HepG2 (cell line): ENCODE results near the gene WWP2. TPM values are rescaled to one million over a fixed set of nuclear protein-coding genes. Genes with fewer than 3 reads are reported as not detected.

Source experiments
- CCDC6 ChIP-seq: sonication (generic); formaldehyde crosslinking; IDR thresholded peaks from 2 replicates; pipeline ENCODE4 v1.8.1; 2022; ENCODE audit warnings: mild to moderate bottlenecking, missing genetic modification reagents, moderate library complexity
- DBP ChIP-seq: sonication (generic); formaldehyde crosslinking; IDR thresholded peaks from 2 replicates; pipeline ENCODE4 v1.4.0; 2020; ENCODE audit warnings: missing genetic modification reagents; ENCODE audit errors: not compliant biosample characterization
- E2F1 ChIP-seq: sonication (generic); formaldehyde crosslinking; IDR thresholded peaks from 2 replicates; pipeline ENCODE4 v1.5.0; 2020; ENCODE audit warnings: missing genetic modification reagents
- EED ChIP-seq: sonication (generic); formaldehyde crosslinking; IDR thresholded peaks from 2 replicates; pipeline ENCODE4 v1.5.0; 2020; ENCODE audit warnings: mild to moderate bottlenecking, missing genetic modification reagents
- HNF1B ChIP-seq: sonication (generic); formaldehyde crosslinking; IDR thresholded peaks from 2 replicates; pipeline ENCODE4 v1.5.1; 2020; ENCODE audit warnings: mild to moderate bottlenecking, moderate library complexity, missing genetic modification reagents
- KDM1A ChIP-seq: IDR thresholded peaks from 2 replicates; pipeline ENCODE4 v1.6.1; 2016; ENCODE audit warnings: missing compliant biosample characterization
- MTF1 ChIP-seq: sonication (generic); formaldehyde crosslinking; IDR thresholded peaks from 2 replicates; pipeline ENCODE4 v1.5.0; 2020; ENCODE audit warnings: missing genetic modification reagents
- NKX3-1 ChIP-seq: sonication (generic); formaldehyde crosslinking; IDR thresholded peaks from 2 replicates; pipeline ENCODE4 v1.5.0; 2020; ENCODE audit warnings: missing genetic modification reagents
- PCBP1 ChIP-seq: fragments of 200-400 bp; formaldehyde crosslinking; IDR thresholded peaks from 2 replicates; pipeline ENCODE4 v1.6.1; 2017; ENCODE audit warnings: mild to moderate bottlenecking, low read depth, low read length, borderline replicate concordance
- POLR2AphosphoS2 ChIP-seq: IDR thresholded peaks from 2 replicates; pipeline ENCODE4 v1.6.1; 2011; ENCODE audit warnings: low read depth, low read length, improper control_type of control experiment
- RXRA ChIP-seq: sonication (generic); formaldehyde crosslinking; IDR thresholded peaks from 2 replicates; pipeline ENCODE4 v1.5.1; 2020; ENCODE audit warnings: missing genetic modification reagents
- SCMH1 ChIP-seq: sonication (generic); formaldehyde crosslinking; IDR thresholded peaks from 2 replicates; pipeline ENCODE4 v1.9.0; 2021; ENCODE audit warnings: missing genetic modification reagents, mild to moderate bottlenecking, borderline replicate concordance
- SIX4 ChIP-seq: sonication (generic); formaldehyde crosslinking; IDR thresholded peaks from 2 replicates; pipeline ENCODE4 v1.4.0; 2020; ENCODE audit warnings: missing genetic modification reagents
- TGIF2 ChIP-seq: IDR thresholded peaks from 2 replicates; pipeline ENCODE4 v1.6.1; 2016; ENCODE audit warnings: control low read depth, missing compliant biosample characterization
- TRIM22 ChIP-seq: fragments of 450-650 bp; IDR thresholded peaks from 2 replicates; pipeline ENCODE4 v1.6.1; 2017
- ZBTB20 ChIP-seq: sonication (generic); formaldehyde crosslinking; IDR thresholded peaks from 2 replicates; pipeline ENCODE4 v1.8.1; 2023; ENCODE audit warnings: missing genetic modification reagents, low read depth, mild to moderate bottlenecking, borderline replicate concordance
- ZNF33B ChIP-seq: sonication (generic); formaldehyde crosslinking; IDR thresholded peaks from 2 replicates; pipeline ENCODE4 v1.5.1; 2020; ENCODE audit warnings: mild to moderate bottlenecking, missing genetic modification reagents
- ZNF646 ChIP-seq: sonication (generic); formaldehyde crosslinking; IDR thresholded peaks from 2 replicates; pipeline ENCODE4 v1.9.0; 2021; ENCODE audit warnings: mild to moderate bottlenecking, missing genetic modification reagents
- ZNF878 ChIP-seq: sonication (generic); formaldehyde crosslinking; IDR thresholded peaks from 2 replicates; pipeline ENCODE4 v1.8.1; 2023; ENCODE audit warnings: mild to moderate bottlenecking, missing genetic modification reagents, moderate library complexity
- polyA plus RNA-seq, 8 experiments: library from polyadenylated mRNA; depleted of rRNA in 3 of 8; stranded (reverse) in 7 of 8; unstranded in 1 of 8; fragments of >200 nt; fragmentation: Illumina TruSeq in 4 of 8; extraction: Trizol in 4 of 8; gene quantifications; 2 replicates each; pipeline versions ENCODE4 v1.2.1 to v1.2.3, GENCODE V29; 2011 to 2016; ENCODE audit warnings: low read depth in 4 of 8, missing spikeins in 1 of 8, mixed read lengths in 1 of 8; ENCODE audit not compliant: insufficient read depth in 1 of 8
- total RNA-seq, 5 experiments: library from RNA; depleted of rRNA; stranded (reverse); fragments of >200 nt; fragmentation: Illumina TruSeq; extraction: Trizol; gene quantifications; 2 replicates each; pipeline ENCODE4 v1.2.3, GENCODE V29; 2016; ENCODE audit warnings: low read depth in 1 of 5

Gene WWP2
- total and polyA plus RNA-seq, 2 of the 13 experiments (the other 11 are each of a cell fraction or from before 2014, with no cell fraction given): 11.4 to 28.2 TPM

GRCh38 chr16:69721441-69721957 lies 40.6 kb upstream of the WWP2 start (continued):
- TF ChIP-seq HNF1B (CRISPR knock-in tag) (no peak), TRIM22 (no peak), MTF1 (CRISPR knock-in tag) (no peak), ZNF878 (no peak), NKX3-1 (no peak), SIX4 (no peak), E2F1 (no peak), ZNF646 (no peak), POLR2AphosphoS2 (no peak), SCMH1 (CRISPR knock-in tag) (no peak), ZNF33B (CRISPR knock-in tag) (no peak), DBP (CRISPR knock-in tag) (no peak), KDM1A (0 out of 2 replicates have a peak, but pooled peaks have one; percentile 39), RXRA (CRISPR knock-in tag) (no peak), ZBTB20 (CRISPR knock-in tag) (no peak), CCDC6 (CRISPR knock-in tag) (no peak), TGIF2 (no peak), PCBP1 (no peak), EED (CRISPR knock-in tag) (no peak)
- TF ChIP-seq, all 625 proteins: peak for 4
